GM18951 (cell line): ENCODE results near the gene FOSB.

Source experiments
- POLR2A ChIP-seq: IDR thresholded peaks from 4 replicates; pipeline ENCODE4 v1.6.1; 2011; ENCODE audit warnings: mild to moderate bottlenecking; ENCODE audit not compliant: insufficient read length, insufficient read depth; ENCODE audit errors: extremely low read depth
- in situ Hi-C: fragments of 300-500 bp; cut with MboI; formaldehyde crosslinking; loops from one replicate; pipeline ENCODE4 v1.12.0; 2022; ENCODE audit warnings: low sequenced_read_pairs, mixed read lengths, inconsistent platforms; ENCODE audit not compliant: unreplicated experiment

Gene FOSB

DNA sequence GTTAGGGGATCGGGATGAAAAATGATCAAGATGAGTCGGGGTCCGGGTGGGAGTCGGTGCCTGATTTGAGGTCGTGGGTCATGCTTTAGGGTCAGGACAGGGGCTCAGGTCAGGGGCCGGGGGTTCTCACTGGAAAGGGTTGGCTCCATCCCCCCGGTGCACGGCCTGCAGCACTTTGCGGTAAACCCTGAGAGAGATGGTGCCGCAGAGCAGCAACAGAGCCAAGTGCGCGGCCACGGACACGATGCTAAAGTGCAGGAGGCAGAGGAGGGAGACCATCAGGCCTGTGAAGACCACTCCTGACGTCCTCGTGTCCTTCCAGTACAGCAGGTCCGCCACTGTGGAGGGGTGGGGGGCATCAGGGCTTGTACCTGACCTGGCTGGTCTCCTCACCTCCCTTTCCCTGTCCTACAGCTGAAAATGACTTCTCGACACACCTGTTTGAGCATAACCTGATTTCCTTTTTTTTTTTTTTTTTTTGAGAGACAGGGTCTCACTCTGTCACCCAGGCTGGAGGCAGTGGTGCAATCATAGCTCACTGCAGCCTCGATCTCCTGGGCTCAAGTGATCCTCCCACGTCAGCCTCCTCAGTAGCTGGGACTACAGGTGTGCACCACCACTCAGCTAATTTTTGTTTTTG lies 21.5 kb downstream of the FOSB start:
- TF ChIP-seq POLR2A: no peak
- in situ Hi-C loops: no loop called here

DNA sequence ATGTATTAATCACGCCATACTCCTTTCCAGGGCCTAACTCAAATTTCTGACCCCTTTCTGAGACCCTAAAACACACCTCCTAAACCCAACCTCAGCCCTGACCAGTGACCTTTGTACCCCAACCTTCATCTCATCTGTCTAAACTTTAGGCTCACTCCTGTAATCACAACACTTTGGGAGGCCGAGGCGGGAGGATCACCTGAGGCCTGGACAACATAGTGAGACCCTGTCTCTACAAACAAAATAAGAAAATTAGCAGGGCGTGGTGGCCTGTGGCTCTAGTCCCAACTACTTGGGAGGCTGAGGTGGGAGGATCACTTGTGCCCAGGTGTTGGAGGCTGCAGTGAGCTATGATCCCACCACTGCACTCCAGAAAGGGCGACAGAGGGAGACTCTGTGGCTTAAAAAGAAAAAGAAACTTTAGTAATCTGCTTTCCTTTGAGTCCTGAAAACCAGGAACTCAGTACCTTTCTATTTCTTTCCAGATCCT lies 24.4 kb downstream of the FOSB start:
- no peak for TF ChIP-seq POLR2A
- in situ Hi-C loops: no loop called here

DNA sequence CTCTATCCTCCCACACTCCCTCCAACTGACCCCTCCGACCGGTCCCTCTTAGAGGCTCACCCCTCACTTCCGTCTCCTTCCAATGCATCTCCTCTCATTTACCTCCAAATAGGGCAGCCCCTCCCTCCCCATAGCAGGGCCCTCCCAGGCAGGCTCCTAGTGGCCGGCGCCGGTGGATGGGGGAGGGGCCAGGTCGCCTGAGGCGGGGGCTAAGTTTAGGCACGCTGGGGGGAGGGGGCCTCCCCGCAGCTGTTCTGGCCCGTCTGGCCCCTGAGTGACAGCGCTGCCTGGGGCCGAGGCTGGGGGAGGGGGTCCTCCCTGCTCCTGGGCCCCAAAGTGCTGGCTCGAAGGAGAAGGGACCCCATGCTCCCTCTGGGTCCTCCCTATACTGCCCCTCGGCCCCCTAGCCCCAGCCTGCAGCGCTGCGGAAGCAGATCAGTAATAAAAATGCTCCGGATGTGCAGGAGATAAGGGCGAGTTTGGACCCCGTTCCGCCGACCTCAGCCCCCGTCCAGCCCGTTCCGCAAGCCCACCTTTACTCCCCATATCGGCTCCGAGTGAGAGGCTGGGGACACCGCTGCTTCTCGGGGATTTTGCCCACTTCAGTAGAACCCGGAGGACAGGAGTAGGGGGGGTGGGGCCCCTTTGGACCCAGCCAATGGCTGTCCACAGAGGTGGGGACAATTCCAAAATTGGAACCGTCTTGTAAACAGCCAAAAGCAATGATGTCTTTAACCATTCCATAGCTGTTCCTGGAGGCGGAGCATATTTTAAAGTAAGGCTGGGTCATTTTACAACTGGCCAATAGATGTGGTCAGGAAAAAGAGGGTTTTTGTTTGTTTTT lies 25.1 kb downstream of the FOSB start:
- no peak for TF ChIP-seq POLR2A
- in situ Hi-C loops: no loop called here

DNA sequence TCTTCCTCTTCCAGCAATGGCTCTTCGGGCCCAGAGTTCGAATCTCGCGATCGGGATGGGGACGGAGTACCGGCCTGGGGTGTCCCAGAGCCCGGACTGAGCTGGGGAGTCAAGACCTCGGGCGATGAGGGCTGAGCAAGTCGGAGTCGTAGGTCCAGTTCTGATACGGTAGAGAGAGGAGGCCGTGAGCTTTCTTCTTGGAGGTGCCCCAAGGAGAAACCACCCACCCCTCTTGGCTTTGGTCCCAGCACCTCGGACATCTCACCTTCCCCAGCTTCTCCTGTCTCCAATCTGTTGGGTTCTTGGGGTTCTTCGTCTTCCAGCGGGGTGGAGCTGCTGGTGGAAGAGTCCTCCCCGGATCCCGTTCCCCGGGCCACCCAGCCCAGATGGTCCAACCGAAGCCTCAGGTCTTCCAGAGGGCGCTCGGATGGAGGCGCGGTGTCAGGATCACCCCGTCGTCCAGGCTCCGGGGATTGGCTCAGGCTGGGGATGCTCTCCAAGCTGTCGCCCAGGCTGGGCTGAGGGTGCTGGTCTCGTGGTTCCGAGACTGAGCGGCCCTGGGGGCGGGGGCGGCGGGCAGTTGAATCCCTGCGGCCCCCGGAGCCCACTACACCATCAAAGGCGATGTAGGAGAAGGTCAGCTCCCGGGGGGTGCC lies 26.6 kb downstream of the FOSB start:
- no peak for TF ChIP-seq POLR2A
- in situ Hi-C loops: no loop called here

DNA sequence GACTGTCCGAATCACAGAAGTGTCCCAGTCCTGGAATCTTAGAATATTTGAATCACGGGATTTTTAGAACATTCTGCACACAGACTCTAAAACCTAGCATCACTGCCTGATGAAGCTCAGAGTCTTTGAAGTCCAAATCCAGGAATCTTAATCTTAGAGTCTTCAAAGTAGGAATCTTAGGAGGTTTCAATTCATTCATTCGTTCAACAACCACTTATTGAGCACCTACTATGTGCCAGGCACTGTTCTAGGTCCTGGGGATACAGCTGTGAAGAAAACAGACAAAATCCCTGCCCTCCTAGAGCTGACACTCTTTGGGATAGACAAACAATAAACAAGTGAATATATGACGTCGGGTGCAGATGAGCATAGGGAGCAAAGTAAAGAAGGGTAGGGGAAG lies 27.4 kb downstream of the FOSB start:
- in situ Hi-C loops: no loop called here
- TF ChIP-seq POLR2A: no peak

DNA sequence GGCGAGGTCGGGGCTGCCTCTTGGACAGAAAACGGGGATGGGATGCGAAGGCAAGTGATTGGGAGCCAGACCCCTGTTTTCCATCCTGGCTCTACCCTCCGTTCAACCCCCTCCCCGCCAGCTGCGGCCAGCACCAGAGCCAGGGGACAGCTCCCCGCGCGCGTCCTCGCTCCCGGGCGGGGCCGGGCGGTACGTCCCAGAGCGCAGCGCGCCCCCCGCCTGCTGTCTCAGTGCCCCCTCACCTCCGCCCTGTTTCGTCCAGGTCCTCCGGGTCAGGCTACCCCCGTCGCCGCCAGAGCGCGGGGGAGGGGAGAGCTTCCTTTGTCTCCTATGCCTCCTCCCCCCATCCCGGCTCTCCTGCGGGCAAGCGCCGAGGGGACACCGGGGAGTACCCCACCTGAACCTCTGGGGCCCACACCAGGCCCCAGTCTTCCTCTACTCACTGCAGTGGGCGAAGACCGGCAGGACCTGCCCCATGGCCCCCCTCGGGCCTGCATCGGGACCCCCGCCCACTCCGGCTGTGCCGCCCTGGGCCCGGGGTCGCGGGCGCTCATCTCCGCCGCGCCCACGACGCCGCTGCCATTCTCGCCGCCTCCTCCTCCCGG lies 28.7 kb downstream of the FOSB start:
- in situ Hi-C loops: no loop called here
- TF ChIP-seq POLR2A: no peak

DNA sequence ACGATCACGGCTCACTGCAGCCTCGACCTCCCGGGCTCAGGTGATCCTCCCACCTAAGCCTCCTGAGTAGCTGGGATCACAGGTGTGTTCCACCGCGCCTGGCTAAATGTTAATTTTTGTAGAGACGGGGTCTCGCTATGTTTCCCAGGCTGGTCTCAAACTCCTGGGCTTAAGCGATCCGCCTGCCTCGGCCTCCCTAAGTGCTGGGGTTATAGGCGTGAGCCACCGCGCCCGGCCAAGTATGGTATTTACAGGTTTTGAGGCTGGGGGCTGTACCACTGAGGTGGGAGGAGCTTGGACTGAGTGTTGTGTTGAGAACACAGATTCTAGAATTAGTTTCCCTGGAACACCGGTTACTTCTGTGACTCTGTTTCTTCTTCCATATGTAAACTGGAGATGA lies 30.0 kb downstream of the FOSB start:
- TF ChIP-seq POLR2A: no peak
- in situ Hi-C loops: no loop called here

DNA sequence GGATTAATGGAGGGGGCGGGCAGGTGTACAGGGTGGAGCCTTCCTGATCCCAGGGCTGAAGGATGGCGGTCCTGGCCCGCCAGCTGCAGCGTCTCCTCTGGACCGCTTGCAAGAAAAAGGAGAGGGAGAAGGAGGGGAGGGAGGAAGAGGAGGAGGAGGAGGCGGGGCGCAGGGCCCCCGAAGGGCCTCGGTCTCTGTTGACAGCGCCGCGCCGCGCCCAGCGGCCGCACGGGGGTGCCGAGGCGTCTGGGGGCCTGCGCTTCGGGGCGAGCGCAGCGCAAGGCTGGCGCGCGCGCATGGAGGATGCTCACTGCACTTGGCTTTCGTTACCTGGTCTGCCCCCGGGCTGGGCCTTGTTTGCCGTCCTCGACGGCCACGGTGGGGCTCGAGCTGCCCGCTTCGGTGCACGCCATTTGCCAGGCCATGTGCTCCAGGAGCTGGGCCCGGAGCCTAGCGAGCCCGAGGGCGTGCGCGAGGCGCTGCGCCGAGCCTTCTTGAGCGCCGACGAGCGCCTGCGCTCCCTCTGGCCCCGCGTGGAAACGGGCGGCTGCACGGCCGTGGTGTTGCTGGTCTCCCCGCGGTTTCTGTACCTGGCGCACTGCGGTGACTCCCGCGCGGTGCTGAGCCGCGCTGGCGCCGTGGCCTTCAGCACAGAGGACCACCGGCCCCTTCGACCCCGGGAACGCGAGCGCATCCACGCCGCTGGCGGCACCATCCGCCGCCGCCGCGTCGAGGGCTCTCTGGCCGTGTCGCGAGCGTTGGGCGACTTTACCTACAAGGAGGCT lies 30.8 kb downstream of the FOSB start, which contains the start of gene PPM1N:
PPM1N (plus strand) TSS at position 33 of the 785 bp plus-strand sequence; CDS start at position 63, 30 bp downstream.
- in situ Hi-C loops: no loop called here
- peak; percentile 24 for TF ChIP-seq POLR2A

DNA sequence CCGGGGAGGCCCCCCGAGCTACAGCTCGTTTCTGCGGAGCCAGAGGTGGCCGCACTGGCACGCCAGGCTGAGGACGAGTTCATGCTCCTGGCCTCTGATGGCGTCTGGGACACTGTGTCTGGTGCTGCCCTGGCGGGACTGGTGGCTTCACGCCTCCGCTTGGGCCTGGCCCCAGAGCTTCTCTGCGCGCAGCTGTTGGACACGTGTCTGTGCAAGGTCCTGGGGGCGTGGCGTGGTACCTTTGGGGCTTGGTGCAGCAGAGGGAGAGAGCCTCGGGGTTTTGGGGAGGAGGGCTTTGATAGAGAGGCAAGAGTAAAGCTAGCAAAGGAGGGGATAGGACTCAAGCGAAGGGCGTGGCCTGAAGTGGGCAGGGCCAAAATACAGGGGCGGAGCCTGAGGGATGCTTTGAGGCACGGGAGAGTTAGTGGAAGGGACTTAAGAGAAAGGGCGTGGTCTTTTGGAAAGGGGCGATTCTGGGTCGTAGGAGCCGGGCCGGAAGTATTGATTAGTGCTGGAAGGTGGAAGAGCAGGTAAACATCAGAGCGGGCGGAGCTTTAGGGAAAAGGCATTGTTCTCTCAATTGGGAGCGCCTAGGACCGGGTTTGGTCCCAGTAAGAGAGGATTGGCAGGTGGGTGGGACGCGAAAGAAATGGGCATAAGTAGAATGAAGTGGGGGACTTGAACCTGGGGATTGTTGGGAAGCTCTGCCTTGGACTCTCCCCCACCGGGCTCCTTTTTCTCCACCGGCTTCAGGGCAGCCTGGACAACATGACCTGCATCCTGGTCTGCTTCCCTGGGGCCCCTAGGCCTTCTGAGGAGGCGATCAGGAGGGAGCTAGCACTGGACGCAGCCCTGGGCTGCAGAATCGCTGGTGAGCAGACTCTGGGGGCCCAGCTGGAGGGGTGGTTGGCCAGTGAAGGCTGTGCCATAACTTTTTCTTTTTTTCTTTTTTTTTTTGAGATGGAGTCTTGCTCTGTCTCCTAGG lies 31.7 kb downstream of the FOSB start:
- in situ Hi-C loops: no loop called here
- TF ChIP-seq POLR2A: no peak

DNA sequence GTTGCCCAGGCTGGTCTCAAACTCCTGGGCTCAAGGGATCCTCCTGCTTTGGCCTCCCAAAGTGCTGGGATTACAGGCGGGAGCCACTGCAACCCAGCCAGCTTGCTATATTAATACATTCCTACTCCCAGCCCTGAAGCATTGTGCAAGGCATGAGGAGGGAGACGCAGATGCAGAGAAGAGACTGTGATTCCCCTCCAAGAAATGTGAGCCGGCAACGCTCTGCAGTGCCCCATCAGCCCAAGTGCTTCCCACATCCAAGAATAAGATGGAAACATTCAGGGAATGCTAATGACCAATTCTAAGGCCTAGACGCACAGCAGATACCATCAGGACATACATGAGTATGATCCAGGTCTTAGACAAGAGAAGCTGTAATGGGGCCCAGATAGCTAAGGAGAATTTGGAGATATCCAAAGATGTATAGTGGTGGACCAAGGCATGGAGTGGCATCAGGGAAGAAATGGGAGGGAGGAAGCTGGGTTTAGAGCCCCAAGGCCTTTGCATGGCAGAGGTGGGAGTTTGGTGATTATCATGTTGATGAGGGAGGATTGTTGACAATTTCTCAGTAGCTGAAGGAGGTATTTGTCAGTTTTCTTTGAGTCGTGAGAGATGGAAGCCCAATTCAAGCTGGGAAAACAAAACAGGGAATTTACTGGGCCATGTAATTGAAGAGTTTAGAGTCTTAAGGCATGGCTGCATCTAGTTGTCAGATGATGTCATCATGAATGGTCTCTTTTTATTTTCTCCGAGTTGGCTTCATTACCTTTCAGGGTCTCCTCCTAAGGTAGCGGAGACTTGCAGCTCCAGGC lies 33.3 kb downstream of the FOSB start:
- in situ Hi-C loops: no loop called here

DNA sequence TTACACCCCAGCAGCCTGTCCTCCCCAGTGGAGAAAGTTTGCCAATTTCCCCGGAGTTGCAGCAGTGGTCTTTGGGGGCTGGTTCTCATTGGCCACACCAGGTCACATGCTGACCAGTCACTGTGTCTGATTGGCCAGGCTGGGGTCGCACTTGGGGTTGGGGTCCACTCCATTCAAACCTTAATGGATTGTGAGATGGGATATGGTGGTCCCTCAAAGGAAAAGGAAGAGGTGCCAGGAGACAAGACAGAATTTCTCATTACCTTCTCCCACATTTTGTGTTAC lies 33.9 kb downstream of the FOSB start:
- in situ Hi-C loops: no loop called here
- TF ChIP-seq POLR2A: no peak

More for the DNA sequence above, 33.3 kb downstream of the FOSB start:
- no peak for TF ChIP-seq POLR2A

DNA sequence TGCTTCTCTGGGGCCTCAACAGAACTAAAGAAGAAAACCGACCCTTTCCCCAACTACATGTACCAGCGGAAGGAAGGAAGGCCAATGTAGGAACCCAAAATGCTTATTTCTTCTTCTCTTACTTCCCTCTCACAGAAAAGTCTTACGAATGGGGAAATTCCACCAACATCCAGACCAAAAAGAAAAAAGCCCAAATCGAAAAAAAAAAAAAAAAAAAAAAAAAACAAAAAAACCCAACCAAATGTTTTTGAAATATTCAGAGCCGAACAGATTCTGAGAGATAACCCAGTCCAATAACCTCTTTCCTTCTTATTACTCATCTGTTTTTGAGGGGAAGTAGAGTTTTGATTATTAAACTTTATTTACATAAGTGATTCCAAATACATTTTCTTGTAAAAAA lies 34.3 kb downstream of the FOSB start:
- in situ Hi-C loops: no loop called here
- no peak for TF ChIP-seq POLR2A
